K562 (cell line): ENCODE results near the gene FAM83F. TPM values are rescaled to one million over a fixed set of nuclear protein-coding genes. Genes with fewer than 3 reads are reported as not detected.

Experiments
- ARID1B ChIP-seq: fragments of 450-650 bp; IDR thresholded peaks from 2 replicates; pipeline ENCODE4 v1.6.1; 2016; ENCODE audit warnings: antibody characterized with exemption, mild to moderate bottlenecking, inconsistent platforms
- ARID3A ChIP-seq: IDR thresholded peaks from 2 replicates; pipeline ENCODE4 v1.6.1; 2012; ENCODE audit warnings: low read depth, low read length, improper control_type of control experiment, borderline replicate concordance
- CBFA2T3 ChIP-seq: fragments of 450-650 bp; IDR thresholded peaks from 2 replicates; pipeline ENCODE4 v1.6.1; 2017
- EP300 ChIP-seq: IDR thresholded peaks from 2 replicates; pipeline ENCODE4 v1.6.1; 2012; ENCODE audit warnings: low read length, improper control_type of control experiment
- JUND ChIP-seq, 2 experiments: IDR thresholded peaks; 2 replicates in 1 of 2; 3 replicates in 1 of 2; pipeline ENCODE4 v1.6.1; 2011; ENCODE audit warnings: borderline replicate concordance in 2 of 2, low read depth in 2 of 2, low read length in 2 of 2, improper control_type of control experiment in 1 of 2, missing biosample characterization in 1 of 2, missing genetic modification characterization in 1 of 2, missing genetic modification reagents in 1 of 2
- L3MBTL2 ChIP-seq: fragments of 450-650 bp; IDR thresholded peaks from 2 replicates; pipeline ENCODE4 v1.6.1; 2016; ENCODE audit warnings: mild to moderate bottlenecking, moderate library complexity
- MIER1 ChIP-seq: fragments of 450-650 bp; IDR thresholded peaks from 2 replicates; pipeline ENCODE4 v1.6.1; 2016; ENCODE audit warnings: antibody characterized with exemption, mild to moderate bottlenecking, low read depth
- POLR2AphosphoS2 ChIP-seq: IDR thresholded peaks from 2 replicates; pipeline ENCODE4 v1.6.1; 2012; ENCODE audit warnings: low read length, improper control_type of control experiment
- RCOR1 ChIP-seq, 2 experiments: IDR thresholded peaks; 2 replicates each; pipeline ENCODE4 v1.6.1; 2012; ENCODE audit warnings: low read depth in 2 of 2, low read length in 2 of 2, borderline replicate concordance in 1 of 2, improper control_type of control experiment in 1 of 2
- SREBF1 ChIP-seq: fragments of 150-350 bp; IDR thresholded peaks from 2 replicates; pipeline ENCODE4 v1.6.1; 2014; ENCODE audit warnings: antibody characterized with exemption, low read depth, low read length, borderline replicate concordance
- TAL1 ChIP-seq: fragments of 450-650 bp; IDR thresholded peaks from 2 replicates; pipeline ENCODE4 v1.6.1; 2016; ENCODE audit warnings: mild to moderate bottlenecking
- ZBTB2 ChIP-seq: fragments of 450-650 bp; IDR thresholded peaks from 2 replicates; pipeline ENCODE4 v1.6.1; 2016; ENCODE audit warnings: antibody characterized with exemption
- ZFP91 ChIP-seq: sonication (generic); formaldehyde crosslinking; IDR thresholded peaks from 2 replicates; pipeline ENCODE4 v1.8.0; 2022; ENCODE audit warnings: mild to moderate bottlenecking, missing genetic modification reagents
- ZNF778 ChIP-seq: fragments of 450-650 bp; formaldehyde crosslinking; IDR thresholded peaks from 2 replicates; pipeline ENCODE4 v1.4.0; 2020; ENCODE audit warnings: mild to moderate bottlenecking, moderate library complexity
- polyA plus RNA-seq, 8 experiments: library from polyadenylated mRNA; depleted of rRNA in 4 of 8; stranded (reverse) in 5 of 8; unstranded in 3 of 8; fragments of >200 nt; fragmentation: Nextera tagmentation in 2 of 8; fragmentation: Illumina TruSeq in 1 of 8; extraction: Ambion mirVana in 2 of 8; extraction: Trizol in 1 of 8; gene quantifications; 2 replicates each; pipeline versions ENCODE4 v1.2.1 to v1.2.3, GENCODE V29; 2011 to 2014; ENCODE audit warnings: inconsistent platforms in 1 of 8, missing spikeins in 1 of 8
- total RNA-seq, 7 experiments: library from RNA; depleted of rRNA in 6 of 7; stranded (reverse); fragments of >200 nt in 6 of 7; fragmentation: Illumina TruSeq in 2 of 7; extraction: Trizol in 2 of 7; gene quantifications; 2 replicates each; pipeline versions ENCODE4 v1.2.1 to v1.2.3, GENCODE V29; 2011 to 2021; ENCODE audit warnings: low replicate concordance in 1 of 7

Gene FAM83F
- total and polyA plus RNA-seq, 9 of the 15 experiments (the other 6 are each of a cell fraction or from before 2014, with no cell fraction given): under 0.01 to 0.13 (median 0.04) TPM; not detected in 1

GRCh38 chr22:39994041-39994565 lies 651 bp upstream of the FAM83F start (continued):
- TF ChIP-seq SREBF1: no peak
- TF ChIP-seq CBFA2T3: peak; percentile 77
- peak; percentile 15; the same call in 1 of the 2 replicates for TF ChIP-seq ARID3A
- peak; percentile 50; the same call in 1 of the 2 replicates for TF ChIP-seq L3MBTL2
- TF ChIP-seq ZFP91 (CRISPR knock-in tag): no peak
- TF ChIP-seq POLR2AphosphoS2: no peak
- TF ChIP-seq ZNF778: no peak
- TF ChIP-seq JUND (IDR thresholded peaks at IDR 0.05; ENCODE audit: borderline replicate concordance, low read depth, low read length): peak; percentile 26; the same call in 1 of the 2 replicates
- TF ChIP-seq JUND (tag; IDR thresholded peaks at IDR 0.05; ENCODE audit: borderline replicate concordance, low read depth, low read length): no peak; the same call in 2 of the 3 replicates
- TF ChIP-seq EP300: peak; percentile 14; the same call in 1 of the 2 replicates
- peak; percentile 70 for TF ChIP-seq ARID1B
- TF ChIP-seq ZBTB2: no peak
- TF ChIP-seq TAL1: peak; percentile 49
- TF ChIP-seq RCOR1 (IDR thresholded peaks at IDR 0.05; ENCODE audit: borderline replicate concordance in 1 of 2, low read depth in 2 of 2, low read length in 2 of 2): peak in 1 of 2 experiments; percentile 52; a peak in 1 of 4 replicates
- no peak for TF ChIP-seq MIER1
- TF ChIP-seq, all 486 proteins: peak for 28
